HPDE6-E6E7 (cell line): ENCODE measurements around the gene PCBP3.

Experiments used
- DNase-seq: peaks from one replicate; pipeline ENCODE4 v3.0.0; 2011; ENCODE audit warnings: missing footprints; ENCODE audit errors: extremely low spot score

PCBP3 gene

GRCh38 chr21:45724994-45725843, 81.7 kb downstream of the PCBP3 start:
- DNase-seq: no peak

GRCh38 chr21:45725844-45726200, 82.3 kb downstream of the PCBP3 start:
- DNase-seq: no peak

GRCh38 chr21:45726438-45726837, 82.9 kb downstream of the PCBP3 start:
- DNase-seq: no peak

GRCh38 chr21:45727390-45727789, 83.9 kb downstream of the PCBP3 start:
- no peak for DNase-seq

- DNase-seq: no peak
Measured at GRCh38 chr21:45735259-45736000, 91.9 kb downstream of the PCBP3 start.

- DNase-seq: no peak
Measured at GRCh38 chr21:45736042-45736689, 92.6 kb downstream of the PCBP3 start.

GRCh38 chr21:45736690-45737484, 93.4 kb downstream of the PCBP3 start:
- DNase-seq: no peak

- no peak for DNase-seq
Measured at GRCh38 chr21:45737485-45738166, 94.1 kb downstream of the PCBP3 start.

GRCh38 chr21:45739218-45740087, 95.9 kb downstream of the PCBP3 start:
- no peak for DNase-seq

- DNase-seq: no peak
Measured at GRCh38 chr21:45740088-45740440, 96.5 kb downstream of the PCBP3 start.

- DNase-seq: no peak
Measured at GRCh38 chr21:45740491-45741357, 97.2 kb downstream of the PCBP3 start.

GRCh38 chr21:45741691-45742090, 98.2 kb downstream of the PCBP3 start:
- no peak for DNase-seq

- no peak for DNase-seq
Measured at GRCh38 chr21:45742247-45742646, 98.7 kb downstream of the PCBP3 start.

GRCh38 chr21:45745256-45745655, 101.7 kb downstream of the PCBP3 start:
- no peak for DNase-seq

GRCh38 chr21:45747233-45747766, 103.8 kb downstream of the PCBP3 start:
- DNase-seq: no peak

GRCh38 chr21:45747802-45748445, 104.4 kb downstream of the PCBP3 start:
- DNase-seq: no peak

GRCh38 chr21:45748593-45748992, 105.1 kb downstream of the PCBP3 start:
- no peak for DNase-seq

- no peak for DNase-seq
Measured at GRCh38 chr21:45749974-45750373, 106.4 kb downstream of the PCBP3 start.

GRCh38 chr21:45750936-45751335, 107.4 kb downstream of the PCBP3 start:
- no peak for DNase-seq
